ENCODE data around the gene TRIM10. TPM values are rescaled to one million over a fixed set of nuclear protein-coding genes. Genes with fewer than 3 reads are reported as not detected.

TRIM10 gene
- total and polyA plus RNA-seq, 4 donors = 0.29 to 128 (median 0.73) TPM

GRCh38 chr6:30157581-30157980, 3.4 kb downstream of the TRIM10 start:
- no peak overlapping the region for H3K9ac ChIP-seq (ENCODE audit: low read depth in 1 of 2, low read length in 2 of 2)
- no peaks in the 10 kb centered on the region for H3K27me3 ChIP-seq (ENCODE audit: control insufficient read depth in 4 of 4, insufficient read depth in 4 of 4, low read length in 3 of 4)
- H3K9me3 ChIP-seq (ENCODE audit: control insufficient read depth in 4 of 4, low read length in 3 of 4) = no peaks in the 10 kb centered on the region
- no peak overlapping the region for H3K27ac ChIP-seq (ENCODE audit: low read depth in 1 of 2, low read length in 2 of 2)
- no peak for TF ChIP-seq JUND (IDR thresholded peaks at IDR 0.05)
- peaks cover 0 to 27% (median 10%) of the 10 kb centered on the region in 4 donors for H3K4me1 ChIP-seq (ENCODE audit: control insufficient read depth in 4 of 4, insufficient read depth in 4 of 4, low read length in 3 of 4)
- no peak for DNase-seq (ENCODE audit: low spot score)
- H3K36me3 ChIP-seq (ENCODE audit: control insufficient read depth in 4 of 4, insufficient read depth in 3 of 4, low read depth in 1 of 4, low read length in 3 of 4) = no peaks in the 10 kb centered on the region
- no peak overlapping the region for H3K4me3 ChIP-seq (ENCODE audit: low read depth in 1 of 3, low read length in 3 of 3)

- 90% methylated on average over 9 of the region's 9 CpGs for WGBS
These were observed 4.2 kb downstream of the TRIM10 start for GRCh38 chr6:30156774-30157173.

GRCh38 chr6:30156262-30156599, 4.8 kb downstream of the TRIM10 start:
- Histone ChIP-seq H3K27me3 (ENCODE audit: control insufficient read depth in 4 of 4, insufficient read depth in 4 of 4, low read length in 3 of 4) (no peaks in the 10 kb centered on the region), H3K9me3 (ENCODE audit: control insufficient read depth in 4 of 4, low read length in 3 of 4) (no peaks in the 10 kb centered on the region), H3K27ac (ENCODE audit: low read depth in 1 of 2, low read length in 2 of 2) (no peak overlapping the region), H3K4me3 (ENCODE audit: low read depth in 1 of 3, low read length in 3 of 3) (no peak overlapping the region), H3K4me1 (ENCODE audit: control insufficient read depth in 4 of 4, insufficient read depth in 4 of 4, low read length in 3 of 4) (peaks cover 0 to 23% (median 10%) of the 10 kb centered on the region in 4 donors), H3K36me3 (ENCODE audit: control insufficient read depth in 4 of 4, insufficient read depth in 3 of 4, low read depth in 1 of 4, low read length in 3 of 4) (no peaks in the 10 kb centered on the region), H3K9ac (ENCODE audit: low read depth in 1 of 2, low read length in 2 of 2) (no peak overlapping the region)
- DNase-seq (ENCODE audit: low spot score) = no peak
- 39% methylated on average over 4 of the region's 4 CpGs for WGBS
- TF ChIP-seq HNF4A (conservative IDR thresholded peaks at IDR 0.05) (peak in 1 of 2 donors; percentile 12), JUND (IDR thresholded peaks at IDR 0.05) (no peak), TAF1 (conservative IDR thresholded peaks at IDR 0.05) (no peak), RAD21 (IDR thresholded peaks at IDR 0.05) (no peak), HNF4G (IDR thresholded peaks at IDR 0.05) (no peak), YY1 (IDR thresholded peaks at IDR 0.05) (no peak), RXRA (IDR thresholded peaks at IDR 0.05) (peak in 1 of 2 donors; percentile 32), EGR1 (IDR thresholded peaks at IDR 0.05; ENCODE audit: low read depth in 2 of 2) (no peak), MAX (IDR thresholded peaks at IDR 0.05) (no peak), ATF3 (IDR thresholded peaks at IDR 0.05) (no peak), ZBTB33 (IDR thresholded peaks at IDR 0.05) (no peak), GABPA (IDR thresholded peaks at IDR 0.05 in 1 of 2, conservative IDR thresholded peaks at IDR 0.05 in 1 of 2) (peak; percentile 74 to 81), FOXA2 (IDR thresholded peaks at IDR 0.05) (no peak), NR2F2 (IDR thresholded peaks at IDR 0.05) (peak; percentile 8), SP1 (IDR thresholded peaks at IDR 0.05) (peak; percentile 61)

More at GRCh38 chr6:30156774-30157173, 4.2 kb downstream of the TRIM10 start:
- Histone ChIP-seq H3K27me3 (ENCODE audit: control insufficient read depth in 4 of 4, insufficient read depth in 4 of 4, low read length in 3 of 4) (no peaks in the 10 kb centered on the region), H3K4me1 (ENCODE audit: control insufficient read depth in 4 of 4, insufficient read depth in 4 of 4, low read length in 3 of 4) (peaks cover 0 to 23% (median 10%) of the 10 kb centered on the region in 4 donors), H3K4me3 (ENCODE audit: low read depth in 1 of 3, low read length in 3 of 3) (no peak overlapping the region), H3K9me3 (ENCODE audit: control insufficient read depth in 4 of 4, low read length in 3 of 4) (no peaks in the 10 kb centered on the region), H3K36me3 (ENCODE audit: control insufficient read depth in 4 of 4, insufficient read depth in 3 of 4, low read depth in 1 of 4, low read length in 3 of 4) (no peaks in the 10 kb centered on the region), H3K27ac (ENCODE audit: low read depth in 1 of 2, low read length in 2 of 2) (no peak overlapping the region), H3K9ac (ENCODE audit: low read depth in 1 of 2, low read length in 2 of 2) (no peak overlapping the region)
- TF ChIP-seq GABPA (IDR thresholded peaks at IDR 0.05 in 1 of 2, conservative IDR thresholded peaks at IDR 0.05 in 1 of 2) (no peak), ZBTB33 (IDR thresholded peaks at IDR 0.05) (no peak), RAD21 (IDR thresholded peaks at IDR 0.05) (no peak), CTCF (IDR thresholded peaks at IDR 0.05; ENCODE audit: low read depth, low read length, missing input control) (no peak), HNF4A (conservative IDR thresholded peaks at IDR 0.05) (no peak), HNF4G (IDR thresholded peaks at IDR 0.05) (no peak), FOXA1 (IDR thresholded peaks at IDR 0.05) (no peak), YY1 (IDR thresholded peaks at IDR 0.05) (no peak)
- DNase-seq (ENCODE audit: low spot score) = no peak

All from liver (tissue), 9 donors.